Measurements from ENCODE around the gene CNTNAP5.

- TF ChIP-seq CTCF (IDR thresholded peaks at IDR 0.05; ENCODE audit: low read depth, low read length): no peak
- no peak for TF ChIP-seq EZH2phosphoT487 (IDR thresholded peaks at IDR 0.05; ENCODE audit: low read depth)
Measured at GRCh38 chr2:124589971-124590370, 564.9 kb downstream of the CNTNAP5 start.
